ENCODE data around the gene LPAR5. TPM values are rescaled to one million over a fixed set of nuclear protein-coding genes. Genes with fewer than 3 reads are reported as not detected.

LPAR5 gene
- total RNA-seq, 1 experiment from 2014 or later = 0.22 TPM

DNA sequence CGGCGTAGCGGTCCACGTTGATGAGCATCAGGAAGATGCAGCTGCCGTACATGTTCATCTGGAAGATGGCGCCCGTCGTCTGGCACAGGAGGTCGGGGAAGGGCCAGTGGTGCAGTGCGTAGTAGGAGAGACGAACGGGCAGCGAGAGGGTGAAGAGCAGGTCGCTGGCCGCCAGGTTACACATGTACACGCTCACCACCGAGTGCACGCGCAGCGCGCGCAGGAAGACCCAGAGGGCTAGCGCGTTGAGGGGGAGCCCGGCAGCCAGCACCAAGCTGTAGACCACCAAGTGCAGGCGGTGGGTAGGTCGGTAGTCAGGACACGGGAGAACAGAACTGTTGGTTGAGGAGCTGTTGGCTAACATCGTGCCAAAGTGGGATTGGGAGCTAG lies 14.9 kb downstream of the LPAR5 start:
- Histone ChIP-seq H3K4ac (ENCODE audit: low read depth, low read length) (no peak overlapping the region), H3K27ac (ENCODE audit: insufficient read length, low read depth, low read length) (no peak overlapping the region), H3K79me2 (ENCODE audit: insufficient read depth, low read length) (no peaks in the 10 kb centered on the region), H2BK20ac (ENCODE audit: low read depth, low read length, poor library complexity, severe bottlenecking) (no peak overlapping the region), H2AK5ac (ENCODE audit: insufficient read length, low read length) (no peak overlapping the region), H2AFZ (ENCODE audit: low read length) (no peak overlapping the region), H2BK12ac (ENCODE audit: insufficient read length, low read depth, low read length) (no peak overlapping the region), H3K56ac (ENCODE audit: insufficient read length, low read depth, low read length) (no peak overlapping the region), H3K27me3 (ENCODE audit: insufficient read depth, low read length) (peaks cover 6% of the 10 kb centered on the region; the same call in 1 of the 2 replicates), H2BK120ac (ENCODE audit: low read depth, low read length, poor library complexity, severe bottlenecking) (no peak overlapping the region), H4K8ac (replicated peaks; ENCODE audit: insufficient read length, low read depth, low read length) (no peak overlapping the region), H3K23ac (ENCODE audit: insufficient read length, low read depth, low read length) (no peak overlapping the region), H3K14ac (ENCODE audit: insufficient read depth, low read length) (no peak overlapping the region), H4K91ac (ENCODE audit: insufficient read length, low read depth, low read length) (no peak overlapping the region), H3K18ac (ENCODE audit: insufficient read length, low read depth, low read length) (peak overlapping the region; percentile 16), H3T11ph (ENCODE audit: low read length) (no peak overlapping the region), H4K20me1 (ENCODE audit: control insufficient read depth, insufficient read depth, insufficient read length) (no peaks in the 10 kb centered on the region), H3K9me3 (ENCODE audit: control insufficient read depth, low read depth, low read length) (no peaks in the 10 kb centered on the region), H2BK15ac (ENCODE audit: low read depth, low read length) (no peak overlapping the region), H3K79me1 (ENCODE audit: insufficient read depth, low read depth, low read length, poor library complexity, severe bottlenecking) (no peaks in the 10 kb centered on the region), H4K5ac (ENCODE audit: insufficient read length, low read depth, low read length) (no peak overlapping the region), H3K9ac (ENCODE audit: extremely low read depth, insufficient read length, low read length) (no peak overlapping the region), H2BK5ac (ENCODE audit: insufficient read length, low read length) (no peak overlapping the region), H3K4me2 (ENCODE audit: insufficient read depth, insufficient read length, low read length) (no peak overlapping the region), H3K23me2 (ENCODE audit: insufficient read length, low read depth, low read length, poor library complexity, severe bottlenecking) (no peaks in the 10 kb centered on the region), H3K4me1 (ENCODE audit: insufficient read depth, low read length) (no peaks in the 10 kb centered on the region)
- Mint-ChIP-seq H3K27ac (no peak overlapping the region; a peak in 1 of 7 replicates), H3K4me3 (no peak overlapping the region; a peak in 1 of 5 replicates), H3K9me3 (no peaks in the 10 kb centered on the region; a peak in 1 of 5 replicates), H3K36me3 (ENCODE audit: insufficient read depth in 1 of 3, low read depth in 3 of 3) (peaks cover 0 to 4% (median 0%) of the 10 kb centered on the region in 3 experiments; a peak in 2 of 7 replicates), H3K27me3 (ENCODE audit: low read depth) (peaks cover 29% of the 10 kb centered on the region), H3K4me1 (peaks cover 6 to 12% of the 10 kb centered on the region in 2 experiments; a peak in 3 of 4 replicates)
- WGBS (ENCODE audit: extremely low coverage, insufficient read length, low lambda C conversion rate) = no CpG with 5 or more reads among the region's 29 CpGs
- TF ChIP-seq, protein P1, sequence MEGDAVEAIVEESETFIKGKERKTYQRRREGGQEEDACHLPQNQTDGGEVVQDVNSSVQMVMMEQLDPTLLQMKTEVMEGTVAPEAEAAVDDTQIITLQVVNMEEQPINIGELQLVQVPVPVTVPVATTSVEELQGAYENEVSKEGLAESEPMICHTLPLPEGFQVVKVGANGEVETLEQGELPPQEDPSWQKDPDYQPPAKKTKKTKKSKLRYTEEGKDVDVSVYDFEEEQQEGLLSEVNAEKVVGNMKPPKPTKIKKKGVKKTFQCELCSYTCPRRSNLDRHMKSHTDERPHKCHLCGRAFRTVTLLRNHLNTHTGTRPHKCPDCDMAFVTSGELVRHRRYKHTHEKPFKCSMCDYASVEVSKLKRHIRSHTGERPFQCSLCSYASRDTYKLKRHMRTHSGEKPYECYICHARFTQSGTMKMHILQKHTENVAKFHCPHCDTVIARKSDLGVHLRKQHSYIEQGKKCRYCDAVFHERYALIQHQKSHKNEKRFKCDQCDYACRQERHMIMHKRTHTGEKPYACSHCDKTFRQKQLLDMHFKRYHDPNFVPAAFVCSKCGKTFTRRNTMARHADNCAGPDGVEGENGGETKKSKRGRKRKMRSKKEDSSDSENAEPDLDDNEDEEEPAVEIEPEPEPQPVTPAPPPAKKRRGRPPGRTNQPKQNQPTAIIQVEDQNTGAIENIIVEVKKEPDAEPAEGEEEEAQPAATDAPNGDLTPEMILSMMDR (conservative IDR thresholded peaks at IDR 0.05) = no peak
- no peak for DNase-seq

All from H9 (cell line).